Immature natural killer cell (primary cell): Measurements from ENCODE around the gene GXYLT2. TPM values are rescaled to one million over a fixed set of nuclear protein-coding genes. Genes with fewer than 3 reads are reported as not detected.

Experiments
- DNase-seq, 3 donors: peaks; one replicate each; pipeline ENCODE4 v3.0.0; 2022; ENCODE audit warnings: mixed read lengths in 1 of 3
- H3K27ac Mint-ChIP-seq, 6 donors: one replicate each; pipeline ENCODE4 v1.8.0; 2020; ENCODE audit warnings: mixed read lengths in 6 of 6, mild to moderate bottlenecking in 5 of 6, inconsistent platforms in 4 of 6, moderate library complexity in 3 of 6
- H3K27me3 Mint-ChIP-seq, 3 donors: one replicate each; pipeline ENCODE4 v1.8.0; 2020 to 2021; ENCODE audit warnings: low read depth in 3 of 3, mild to moderate bottlenecking in 3 of 3, mixed read lengths in 3 of 3, moderate library complexity in 3 of 3, inconsistent platforms in 1 of 3
- H3K36me3 Mint-ChIP-seq, 3 donors: one replicate each; pipeline ENCODE4 v1.8.0; 2020; ENCODE audit warnings: mixed read lengths in 3 of 3, inconsistent platforms in 2 of 3, mild to moderate bottlenecking in 2 of 3
- H3K4me1 Mint-ChIP-seq, 2 donors: one replicate each; pipeline ENCODE4 v1.8.0; 2020; ENCODE audit warnings: inconsistent platforms in 2 of 2, mild to moderate bottlenecking in 2 of 2, mixed read lengths in 2 of 2, moderate library complexity in 1 of 2
- H3K4me3 Mint-ChIP-seq, 5 donors: one replicate each; pipeline ENCODE4 v1.8.0; 2020; ENCODE audit warnings: mild to moderate bottlenecking in 5 of 5, mixed read lengths in 5 of 5, inconsistent platforms in 3 of 5, moderate library complexity in 3 of 5
- H3K9me3 Mint-ChIP-seq, 6 donors: one replicate each; pipeline ENCODE4 v1.8.0; 2020; ENCODE audit warnings: mild to moderate bottlenecking in 6 of 6, mixed read lengths in 6 of 6, inconsistent platforms in 4 of 6, moderate library complexity in 3 of 6
- polyA plus RNA-seq, 3 donors: library from polyadenylated mRNA; unstranded; fragments of 300-500 nt; fragmentation: Illumina TruSeq; gene quantifications; one replicate each; pipeline ENCODE4 v1.2.3, GENCODE V29; 2021

The GXYLT2 gene
- polyA plus RNA-seq, 3 donors from 2014 or later, result not detected

- H3K4me3 Mint-ChIP-seq, result no peak overlapping the region
- H3K27me3 Mint-ChIP-seq, result peaks cover 3 to 8% (median 5%) of the 10 kb centered on the region in 3 donors
- peaks cover 0 to 4% (median 0%) of the 10 kb centered on the region in 6 donors for H3K9me3 Mint-ChIP-seq
- H3K4me1 Mint-ChIP-seq, result no peaks in the 10 kb centered on the region
- H3K36me3 Mint-ChIP-seq, result no peaks in the 10 kb centered on the region
- DNase-seq, result no peak
- H3K27ac Mint-ChIP-seq, result no peak overlapping the region
Observed at GRCh38 chr3:72932416-72932815, 44.6 kb downstream of the GXYLT2 start.

DNA sequence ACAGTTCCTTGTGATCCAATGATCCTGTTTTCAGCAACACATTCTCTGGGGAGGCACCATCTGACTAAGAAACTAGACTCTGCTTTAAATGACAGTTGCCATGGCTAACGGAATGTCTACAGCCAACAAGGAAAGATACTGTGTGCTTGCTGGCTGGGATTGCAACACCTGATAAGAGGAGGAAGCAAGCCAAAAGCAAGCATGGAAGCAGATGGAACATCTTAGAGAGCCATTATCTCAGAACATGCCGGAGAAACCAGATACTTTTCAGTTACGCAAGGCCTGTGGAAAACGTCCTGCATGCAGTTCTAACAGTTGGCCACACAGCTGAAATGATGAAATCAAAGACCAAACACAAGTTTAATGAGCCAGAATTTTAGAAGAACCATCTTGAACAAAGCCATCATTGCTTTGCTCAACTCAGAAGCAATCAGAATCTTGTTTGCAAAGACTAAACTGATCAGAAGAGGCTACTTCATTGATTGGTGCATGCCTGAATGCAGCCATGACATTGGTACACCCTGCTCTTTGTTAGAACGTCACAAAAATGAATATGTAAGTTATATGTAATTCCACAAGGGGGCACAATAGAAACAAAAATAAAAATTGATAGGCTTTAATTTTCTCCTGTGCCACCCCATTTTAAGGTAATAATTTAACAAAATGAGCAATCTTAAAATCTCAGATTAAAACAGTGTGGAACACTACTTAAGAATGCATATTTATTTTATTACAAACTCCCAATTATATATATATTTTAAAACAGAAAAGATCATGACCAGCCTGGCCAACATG, 50.8 kb downstream of the GXYLT2 start:
- DNase-seq, result peak; percentile 34 to 47 (median 46)
- no peak overlapping the region for H3K27ac Mint-ChIP-seq
- peaks cover 0 to 6% (median 3%) of the 10 kb centered on the region in 3 donors for H3K27me3 Mint-ChIP-seq

GRCh38 chr3:72941245-72941644, 53.4 kb downstream of the GXYLT2 start:
- Mint-ChIP-seq H3K9me3 (no peaks in the 10 kb centered on the region), H3K27me3 (peaks cover 0 to 3% (median 0%) of the 10 kb centered on the region in 3 donors), H3K4me1 (no peaks in the 10 kb centered on the region), H3K27ac (no peak overlapping the region), H3K36me3 (no peaks in the 10 kb centered on the region), H3K4me3 (no peak overlapping the region)
- no peak for DNase-seq

More for the DNA sequence above, 50.8 kb downstream of the GXYLT2 start:
- H3K9me3 Mint-ChIP-seq, result no peaks in the 10 kb centered on the region
- H3K4me1 Mint-ChIP-seq, result no peaks in the 10 kb centered on the region
- H3K36me3 Mint-ChIP-seq, result no peaks in the 10 kb centered on the region
- no peak overlapping the region for H3K4me3 Mint-ChIP-seq

GRCh38 chr3:72942427-72942826, 54.6 kb downstream of the GXYLT2 start:
- Mint-ChIP-seq H3K4me1 (no peaks in the 10 kb centered on the region), H3K27ac (no peak overlapping the region), H3K9me3 (no peaks in the 10 kb centered on the region), H3K4me3 (no peak overlapping the region), H3K27me3 (peaks cover 0 to 3% (median 1%) of the 10 kb centered on the region in 3 donors), H3K36me3 (no peaks in the 10 kb centered on the region)
- no peak for DNase-seq

- H3K27me3 Mint-ChIP-seq, result peaks cover 0 to 6% (median 5%) of the 10 kb centered on the region in 3 donors
- H3K4me1 Mint-ChIP-seq, result no peaks in the 10 kb centered on the region
- no peak overlapping the region for H3K27ac Mint-ChIP-seq
- H3K36me3 Mint-ChIP-seq, result no peaks in the 10 kb centered on the region
- no peak overlapping the region for H3K4me3 Mint-ChIP-seq
- no peak for DNase-seq
- no peaks in the 10 kb centered on the region for H3K9me3 Mint-ChIP-seq
Observed at GRCh38 chr3:72944696-72945095, 56.9 kb downstream of the GXYLT2 start.

DNA sequence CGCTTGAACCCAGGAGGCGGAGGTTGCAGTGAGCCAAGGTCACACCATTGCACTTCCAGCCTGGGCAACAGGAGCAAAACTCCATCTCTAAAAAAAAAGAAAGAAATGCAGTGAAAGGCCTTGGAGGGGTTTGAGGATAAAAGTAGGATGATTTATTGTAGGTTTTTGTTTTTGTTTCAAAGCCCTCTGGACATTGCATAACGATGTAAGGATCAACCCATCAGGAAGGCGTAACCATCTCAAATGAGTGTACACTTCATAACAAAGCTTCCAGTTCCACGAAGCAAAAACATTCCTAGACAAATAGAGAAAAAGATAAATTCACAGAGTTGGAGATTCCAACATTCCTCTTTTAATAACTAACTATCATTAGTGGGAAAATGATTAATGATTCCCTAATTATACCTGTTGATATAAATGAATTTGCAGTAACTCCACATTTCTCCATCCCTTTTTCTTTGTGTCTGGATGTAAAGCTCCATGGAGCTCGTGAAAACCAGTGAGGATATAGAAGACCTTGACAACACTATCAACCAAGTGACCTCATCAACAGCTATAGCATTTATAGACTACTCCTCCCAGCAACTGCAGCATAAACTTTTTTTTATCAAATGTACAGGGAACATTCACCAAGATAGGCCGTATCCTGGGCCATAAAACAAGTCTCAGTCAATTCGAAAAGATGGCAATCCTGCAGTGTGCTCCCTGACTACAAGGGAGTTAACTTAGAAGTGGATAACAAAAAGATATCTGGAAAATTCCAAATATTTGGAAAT, 60.1 kb downstream of the GXYLT2 start:
- H3K27ac Mint-ChIP-seq, result no peak overlapping the region

DNA sequence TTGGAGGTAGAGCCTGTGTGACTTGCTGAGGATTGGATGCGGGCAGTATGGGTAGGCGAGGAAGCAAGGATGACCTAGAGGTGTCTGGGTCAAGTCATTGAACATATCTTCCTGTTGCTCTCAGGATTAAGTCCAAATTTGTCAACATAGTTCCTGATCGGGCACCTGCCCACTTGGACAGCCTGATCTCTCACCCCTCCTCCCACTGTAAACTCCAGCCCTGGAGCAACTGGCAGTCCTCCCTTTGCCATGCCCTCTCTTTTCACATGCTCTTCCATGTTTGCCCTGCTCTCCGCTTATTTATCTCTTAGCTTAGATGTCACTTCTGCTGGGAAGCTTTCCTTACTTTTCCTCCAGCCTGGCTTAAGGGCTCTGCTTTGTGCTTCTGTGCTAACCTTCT, 61.2 kb downstream of the GXYLT2 start:
- Mint-ChIP-seq H3K27me3 (peaks cover 0 to 9% (median 6%) of the 10 kb centered on the region in 3 donors), H3K9me3 (no peaks in the 10 kb centered on the region), H3K4me1 (peaks cover 0 to 11% of the 10 kb centered on the region in 2 donors), H3K4me3 (no peak overlapping the region), H3K27ac (no peak overlapping the region), H3K36me3 (no peaks in the 10 kb centered on the region)
- no peak for DNase-seq

More for the DNA sequence above, 60.1 kb downstream of the GXYLT2 start:
- DNase-seq, result no peak
- Mint-ChIP-seq H3K9me3 (no peaks in the 10 kb centered on the region), H3K4me3 (no peak overlapping the region), H3K4me1 (peaks cover 0 to 11% of the 10 kb centered on the region in 2 donors), H3K27me3 (peaks cover 0 to 9% (median 6%) of the 10 kb centered on the region in 3 donors), H3K36me3 (no peaks in the 10 kb centered on the region)

- DNase-seq, result no peak
- Mint-ChIP-seq H3K4me3 (no peak overlapping the region), H3K9me3 (no peaks in the 10 kb centered on the region), H3K27me3 (peaks cover 0 to 9% (median 6%) of the 10 kb centered on the region in 3 donors), H3K27ac (no peak overlapping the region), H3K36me3 (no peaks in the 10 kb centered on the region), H3K4me1 (peaks cover 0 to 11% of the 10 kb centered on the region in 2 donors)
Observed at GRCh38 chr3:72950372-72950771, 62.5 kb downstream of the GXYLT2 start.

GRCh38 chr3:72950801-72951200, 63.0 kb downstream of the GXYLT2 start:
- Mint-ChIP-seq H3K27ac (no peak overlapping the region), H3K36me3 (no peaks in the 10 kb centered on the region), H3K4me3 (no peak overlapping the region), H3K27me3 (peaks cover 0 to 9% (median 6%) of the 10 kb centered on the region in 3 donors), H3K9me3 (no peaks in the 10 kb centered on the region), H3K4me1 (peaks cover 0 to 11% of the 10 kb centered on the region in 2 donors)
- DNase-seq, result no peak

DNA sequence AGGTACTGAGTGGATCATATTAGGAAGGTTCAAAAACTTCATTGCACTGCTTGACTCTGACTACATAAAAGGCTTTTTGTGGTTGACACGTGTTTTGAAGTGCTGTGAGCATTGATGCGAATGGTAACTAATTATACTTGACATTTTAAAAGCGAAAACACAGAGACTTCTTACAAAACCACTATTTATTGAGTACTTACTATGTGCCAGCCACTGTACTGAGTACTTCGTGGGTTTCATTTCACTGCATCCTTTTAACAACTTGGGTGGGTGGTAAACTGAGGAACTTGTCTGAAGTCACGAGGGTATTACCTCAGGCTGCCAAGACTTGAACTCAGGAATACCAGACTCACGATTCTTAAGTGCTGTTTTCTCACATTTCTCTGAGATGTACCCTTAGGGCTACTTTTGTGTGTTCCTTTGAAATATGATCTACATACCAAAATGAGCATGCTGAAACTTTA, 63.4 kb downstream of the GXYLT2 start:
- Mint-ChIP-seq H3K4me1 (peaks cover 0 to 11% of the 10 kb centered on the region in 2 donors), H3K27me3 (peaks cover 0 to 9% (median 6%) of the 10 kb centered on the region in 3 donors), H3K36me3 (no peaks in the 10 kb centered on the region), H3K9me3 (no peaks in the 10 kb centered on the region), H3K4me3 (no peak overlapping the region), H3K27ac (no peak overlapping the region)
- DNase-seq, result no peak

DNA sequence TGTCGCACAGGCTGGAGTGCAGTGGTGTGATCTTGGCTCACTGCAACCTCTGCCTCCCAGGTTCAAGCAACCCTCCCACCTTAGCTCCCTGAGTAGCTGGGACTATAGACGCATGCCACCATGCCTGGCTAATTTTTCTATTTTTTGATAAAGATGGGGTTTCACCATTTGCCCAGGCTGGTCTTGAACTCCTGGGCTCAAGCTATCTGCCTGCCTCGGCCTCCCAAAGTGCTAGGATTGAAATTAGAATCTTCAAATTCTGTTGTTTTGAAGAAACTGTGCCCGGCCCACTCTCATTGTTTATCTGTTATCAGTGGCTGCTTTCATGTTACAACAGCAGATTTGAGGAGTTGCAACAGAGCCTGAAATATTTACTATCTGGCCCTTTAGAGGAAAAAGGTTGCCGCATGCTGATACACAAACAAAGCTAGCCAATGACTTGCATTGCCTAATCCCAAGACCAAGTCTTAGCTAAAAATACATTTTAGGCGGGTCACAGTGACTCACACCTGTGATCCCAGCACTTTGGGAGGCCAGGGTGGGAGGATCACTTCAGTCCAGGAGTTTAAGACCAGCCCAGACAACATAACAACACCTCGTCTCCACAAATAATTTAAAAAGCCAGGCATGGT, 65.6 kb downstream of the GXYLT2 start:
- H3K27me3 Mint-ChIP-seq, result peaks cover 0 to 7% (median 4%) of the 10 kb centered on the region in 3 donors
- no peak overlapping the region for H3K4me3 Mint-ChIP-seq
- H3K9me3 Mint-ChIP-seq, result no peaks in the 10 kb centered on the region
- H3K27ac Mint-ChIP-seq, result no peak overlapping the region
- no peaks in the 10 kb centered on the region for H3K36me3 Mint-ChIP-seq
- peaks cover 0 to 11% of the 10 kb centered on the region in 2 donors for H3K4me1 Mint-ChIP-seq
- DNase-seq, result no peak

GRCh38 chr3:72957297-72957696, 69.5 kb downstream of the GXYLT2 start:
- H3K27me3 Mint-ChIP-seq, result peaks cover 0 to 4% (median 4%) of the 10 kb centered on the region in 3 donors
- no peak for DNase-seq
- no peaks in the 10 kb centered on the region for H3K4me1 Mint-ChIP-seq
- H3K36me3 Mint-ChIP-seq, result no peaks in the 10 kb centered on the region
- H3K4me3 Mint-ChIP-seq, result no peak overlapping the region
- H3K27ac Mint-ChIP-seq, result no peak overlapping the region
- no peaks in the 10 kb centered on the region for H3K9me3 Mint-ChIP-seq

DNA sequence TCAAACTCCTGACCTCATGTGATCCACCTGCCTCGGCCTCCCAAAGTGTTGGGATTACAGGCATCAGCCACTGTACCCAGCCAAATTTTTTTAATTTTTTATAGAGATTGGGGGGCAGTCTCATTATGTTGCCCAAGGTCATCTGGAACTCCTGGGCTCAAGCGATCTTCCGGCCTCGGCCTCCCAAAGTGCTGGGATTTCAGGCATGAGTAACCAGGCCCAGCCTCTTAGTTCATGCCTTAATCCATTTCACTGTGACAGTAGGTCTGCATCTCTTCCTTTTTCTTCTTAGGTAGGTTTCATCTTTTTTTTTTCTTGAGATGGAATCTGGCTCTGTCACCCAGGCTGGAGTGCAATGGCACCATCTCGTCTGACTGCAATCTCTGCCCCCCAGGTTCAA, 71.5 kb downstream of the GXYLT2 start:
- Mint-ChIP-seq H3K27me3 (peaks cover 0 to 5% (median 0%) of the 10 kb centered on the region in 3 donors), H3K4me3 (no peak overlapping the region), H3K27ac (no peak overlapping the region), H3K9me3 (no peaks in the 10 kb centered on the region), H3K4me1 (no peaks in the 10 kb centered on the region), H3K36me3 (no peaks in the 10 kb centered on the region)
- no peak for DNase-seq
